Tibial nerve (tissue), 4 donors: ENCODE data around the gene KCNT1. TPM values are rescaled to one million over a fixed set of nuclear protein-coding genes. Genes with fewer than 3 reads are reported as not detected.

ENCODE experiments used
- DNase-seq, 2 donors: peaks; one replicate each; pipeline ENCODE4 v3.0.0-alpha.2; 2019; ENCODE audit warnings: low spot score in 2 of 2
- H3K27ac ChIP-seq, 4 donors: fragments of 200-600 bp; sonication (generic) in 3 of 4; one replicate each; pipeline ENCODE4 v1.5.1; 2017 to 2019; ENCODE audit warnings: mild to moderate bottlenecking in 1 of 4
- H3K27me3 ChIP-seq, 2 donors: fragments of 200-600 bp; sonication (generic) in 1 of 2; one replicate each; pipeline versions ENCODE4 v1.5.1 to v1.6.0; 2017 to 2019
- H3K36me3 ChIP-seq, 3 donors: fragments of 200-600 bp; sonication (generic); one replicate each; pipeline ENCODE4 v1.5.1; 2018 to 2019
- H3K4me1 ChIP-seq, 4 donors: fragments of 200-600 bp; sonication (generic) in 3 of 4; one replicate each; pipeline ENCODE4 v1.5.1; 2017 to 2019
- H3K4me3 ChIP-seq, 4 donors: fragments of 200-600 bp; sonication (generic) in 3 of 4; one replicate each; pipeline ENCODE4 v1.5.1; 2017 to 2019; ENCODE audit warnings: mild to moderate bottlenecking in 1 of 4, moderate library complexity in 1 of 4
- H3K9me3 ChIP-seq, 4 donors: fragments of 200-600 bp; sonication (generic) in 3 of 4; one replicate each; pipeline ENCODE4 v1.5.1; 2017 to 2019
- CTCF ChIP-seq, 5 experiments: fragments of 200-600 bp in 3 of 5; fragments of 450-650 bp in 2 of 5; sonication (generic) in 3 of 5; IDR thresholded peaks; one replicate each; pipeline ENCODE4 v1.5.1; 2016 to 2019; ENCODE audit warnings: antibody characterized with exemption in 5 of 5, mild to moderate bottlenecking in 3 of 5, moderate library complexity in 2 of 5
- EP300 ChIP-seq, 2 donors: sonication (generic); formaldehyde crosslinking; IDR thresholded peaks; one replicate each; pipeline ENCODE4 v1.6.1; 2017; ENCODE audit warnings: antibody characterized with exemption in 2 of 2, mild to moderate bottlenecking in 1 of 2
- POLR2A ChIP-seq, 2 donors: fragments of 450-650 bp; IDR thresholded peaks; one replicate each; pipeline ENCODE4 v1.6.1; 2017; ENCODE audit warnings: antibody characterized with exemption in 2 of 2, mild to moderate bottlenecking in 2 of 2, moderate library complexity in 2 of 2
- WGBS, 2 donors: methylation state at CpG; one replicate each; pipeline ENCODE4 v1.1.5; 2018; 5-methylcytosine and 5-hydroxymethylcytosine counted together
- total RNA-seq, 4 donors: library from RNA; depleted of rRNA; stranded (reverse); fragments of >200 nt; gene quantifications; one replicate each; pipeline ENCODE4 v1.1.0, GENCODE V29; 2016

The KCNT1 gene
- total RNA-seq, 4 donors from 2014 or later: under 0.01 to 0.39 TPM; not detected in 2

GRCh38 chr9:135804581-135805421 lies 102.8 kb downstream of the KCNT1 start:
- H3K4me1 ChIP-seq: peaks cover 0 to 5% (median 0%) of the 10 kb centered on the region in 4 donors
- TF ChIP-seq CTCF (IDR thresholded peaks at IDR 0.05): no peak
- TF ChIP-seq EP300 (IDR thresholded peaks at IDR 0.05): no peak
- no peak for TF ChIP-seq POLR2A (IDR thresholded peaks at IDR 0.05)
- no peak overlapping the region for H3K4me3 ChIP-seq
- no peak for DNase-seq
- H3K27me3 ChIP-seq: no peaks in the 10 kb centered on the region
- WGBS, 2 donors: 74 to 80% methylated on average over 24 of the region's 24 CpGs
- H3K27ac ChIP-seq: no peak overlapping the region
- H3K9me3 ChIP-seq: no peaks in the 10 kb centered on the region
- peaks cover 0 to 19% (median 0%) of the 10 kb centered on the region in 3 donors for H3K36me3 ChIP-seq

- TF ChIP-seq EP300 (IDR thresholded peaks at IDR 0.05) (no peak), POLR2A (IDR thresholded peaks at IDR 0.05) (no peak), CTCF (IDR thresholded peaks at IDR 0.05) (no peak)
- Histone ChIP-seq H3K36me3 (peaks cover 0 to 26% (median 0%) of the 10 kb centered on the region in 3 donors), H3K27me3 (no peaks in the 10 kb centered on the region), H3K27ac (no peak overlapping the region), H3K4me1 (peaks cover 0 to 5% (median 0%) of the 10 kb centered on the region in 4 donors), H3K4me3 (no peak overlapping the region), H3K9me3 (no peaks in the 10 kb centered on the region)
- 81 to 82% methylated on average over 22 of the region's 22 CpGs for WGBS, 2 donors
- DNase-seq: no peak
Measured at GRCh38 chr9:135805422-135806022, 103.5 kb downstream of the KCNT1 start.

- peaks cover 0 to 5% (median 0%) of the 10 kb centered on the region in 4 donors for H3K4me1 ChIP-seq
- DNase-seq: no peak
- H3K9me3 ChIP-seq: no peaks in the 10 kb centered on the region
- no peak overlapping the region for H3K27ac ChIP-seq
- H3K4me3 ChIP-seq: no peak overlapping the region
- no peaks in the 10 kb centered on the region for H3K27me3 ChIP-seq
- H3K36me3 ChIP-seq: peaks cover 0 to 62% (median 18%) of the 10 kb centered on the region in 3 donors
- TF ChIP-seq EP300 (IDR thresholded peaks at IDR 0.05) (no peak), CTCF (IDR thresholded peaks at IDR 0.05) (no peak), POLR2A (IDR thresholded peaks at IDR 0.05) (no peak)
- WGBS, 2 donors: 86% methylated on average over 10 of the region's 10 CpGs
Measured at GRCh38 chr9:135809166-135809565, 107.2 kb downstream of the KCNT1 start.

GRCh38 chr9:135810806-135811575 lies 109.0 kb downstream of the KCNT1 start:
- no peaks in the 10 kb centered on the region for H3K4me1 ChIP-seq
- 92 to 93% methylated on average over 23 of the region's 23 CpGs for WGBS, 2 donors
- no peaks in the 10 kb centered on the region for H3K9me3 ChIP-seq
- TF ChIP-seq EP300 (IDR thresholded peaks at IDR 0.05) (no peak), POLR2A (IDR thresholded peaks at IDR 0.05) (no peak), CTCF (IDR thresholded peaks at IDR 0.05) (no peak)
- peak in 1 of 2 donors; percentile 15 for DNase-seq
- no peak overlapping the region for H3K27ac ChIP-seq
- no peak overlapping the region for H3K4me3 ChIP-seq
- H3K27me3 ChIP-seq: no peaks in the 10 kb centered on the region
- peaks cover 0 to 80% (median 32%) of the 10 kb centered on the region in 3 donors for H3K36me3 ChIP-seq
